Measurements from ENCODE around the gene MRPL43.
A peak's percentile ranks its signal among the peaks of the same experiment; 100 is the strongest.
"Not testable (repeated sequence)": the region's sequence is repeated elsewhere in the genome, so short reads cannot be mapped to it uniquely, and the experiment has no call there.

Gene MRPL43

GRCh38 chr10:100981178-100981772 lies 6.0 kb downstream of the MRPL43 start:
- no peak for DNase-seq

- DNase-seq = no peak
Observed at GRCh38 chr10:100980711-100981110, 6.6 kb downstream of the MRPL43 start.

GRCh38 chr10:100980311-100980710 lies 7.0 kb downstream of the MRPL43 start:
- no peak for DNase-seq

- no peak for DNase-seq
Observed at GRCh38 chr10:100979791-100980272, 7.5 kb downstream of the MRPL43 start.

GRCh38 chr10:100978901-100979195 lies 8.4 kb downstream of the MRPL43 start:
- no peak for DNase-seq

- DNase-seq = no peak
Observed at GRCh38 chr10:100978121-100978900, 9.0 kb downstream of the MRPL43 start.

GRCh38 chr10:100977436-100977835 lies 9.9 kb downstream of the MRPL43 start:
- DNase-seq = no peak

- DNase-seq = no peak
Observed at GRCh38 chr10:100976906-100977305, 10.4 kb downstream of the MRPL43 start.

- not testable (repeated sequence) for DNase-seq
Observed at GRCh38 chr10:100975397-100975796, 11.9 kb downstream of the MRPL43 start.

GRCh38 chr10:100972904-100973535 lies 14.3 kb downstream of the MRPL43 start:
- no peak for DNase-seq

- no peak for DNase-seq
Observed at GRCh38 chr10:100972115-100972903, 15.0 kb downstream of the MRPL43 start.

- DNase-seq = no peak
Observed at GRCh38 chr10:100970914-100971811, 16.1 kb downstream of the MRPL43 start.

- peak in 1 of 2 experiments; percentile 26 for DNase-seq
Observed at GRCh38 chr10:100970076-100970913, 17.0 kb downstream of the MRPL43 start.

GRCh38 chr10:100969187-100970075 lies 17.9 kb downstream of the MRPL43 start, which contains the start of gene SEMA4G:
SEMA4G (plus strand) TSS chr10:100969504; CDS start chr10:100972913, 3,409 bp downstream.
- DNase-seq = peak; percentile 46 to 53

- no peak for DNase-seq
Observed at GRCh38 chr10:100968863-100969186, 18.5 kb downstream of the MRPL43 start.

- DNase-seq = no peak
Observed at GRCh38 chr10:100968062-100968736, 19.1 kb downstream of the MRPL43 start.

GRCh38 chr10:100967332-100967731 lies 20.0 kb downstream of the MRPL43 start:
- DNase-seq = no peak

- no peak for DNase-seq
Observed at GRCh38 chr10:100966887-100967286, 20.4 kb downstream of the MRPL43 start.

GRCh38 chr10:100965820-100966219 lies 21.5 kb downstream of the MRPL43 start:
- DNase-seq = no peak

- no peak for DNase-seq
Observed at GRCh38 chr10:100963826-100964225, 23.5 kb downstream of the MRPL43 start.

All from activated CD4-positive, alpha-beta T cell treated with anti-CD3 and anti-CD28 coated beads, Interleukin-2, amount 50 U/mL, for 48 hours (primary cell).